ENCODE results near the gene P2RY11. TPM values are rescaled to one million over a fixed set of nuclear protein-coding genes. Genes with fewer than 3 reads are reported as not detected.

P2RY11 gene
- total RNA-seq, 2 donors from 2014 or later = 9.2 to 20.8 TPM

DNA sequence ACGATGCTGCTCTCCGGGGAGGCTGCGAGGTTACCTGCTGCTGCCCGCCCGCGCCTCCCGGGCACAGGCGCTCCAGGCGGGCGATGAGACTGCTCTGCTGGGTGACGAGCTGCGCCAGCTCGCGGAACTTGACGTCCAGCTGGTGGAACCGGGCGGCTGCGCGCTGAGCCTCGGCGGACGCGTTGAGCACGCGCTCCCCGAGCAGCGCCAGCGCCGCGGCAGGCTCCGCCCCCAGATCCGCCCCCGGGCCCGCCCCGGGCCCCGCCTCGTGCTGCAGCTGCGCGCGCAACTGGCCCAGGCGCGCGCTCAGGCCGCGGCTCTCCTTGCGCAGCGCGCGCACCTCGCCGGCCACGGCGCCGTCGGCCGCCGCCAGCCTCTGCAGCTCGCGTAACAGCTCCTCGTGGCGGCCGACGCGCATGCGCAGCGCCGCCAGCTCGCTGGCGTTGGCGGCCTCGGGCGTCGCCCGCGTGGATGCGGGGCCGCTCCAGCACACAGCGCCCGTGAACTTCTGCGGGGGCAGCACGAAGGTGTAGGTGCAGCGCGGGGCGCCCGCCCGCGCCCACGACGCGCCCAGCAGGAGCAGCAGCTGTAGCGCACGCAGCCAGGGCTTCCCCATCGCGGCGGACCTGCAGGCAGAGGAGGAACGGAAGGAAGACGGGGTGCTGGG lies 15.4 kb upstream of the P2RY11 start:
- H3K4me1 ChIP-seq (replicated peaks) = no peaks in the 10 kb centered on the region
- peak overlapping the region; percentile 29 to 45 for H3K4me3 ChIP-seq
- peak overlapping the region; percentile 71 to 75 for H3K27ac ChIP-seq
- no peaks in the 10 kb centered on the region for H3K9me3 ChIP-seq
- intact Hi-C loops (cut with DNase I) = no loop called here
- 6% methylated on average over 54 of the region's 97 CpGs for WGBS
- TF ChIP-seq POLR2A (IDR thresholded peaks at IDR 0.05) (peak; percentile 11), POLR2AphosphoS5 (IDR thresholded peaks at IDR 0.05) (peak; percentile 62)
- TF ChIP-seq, protein P1, sequence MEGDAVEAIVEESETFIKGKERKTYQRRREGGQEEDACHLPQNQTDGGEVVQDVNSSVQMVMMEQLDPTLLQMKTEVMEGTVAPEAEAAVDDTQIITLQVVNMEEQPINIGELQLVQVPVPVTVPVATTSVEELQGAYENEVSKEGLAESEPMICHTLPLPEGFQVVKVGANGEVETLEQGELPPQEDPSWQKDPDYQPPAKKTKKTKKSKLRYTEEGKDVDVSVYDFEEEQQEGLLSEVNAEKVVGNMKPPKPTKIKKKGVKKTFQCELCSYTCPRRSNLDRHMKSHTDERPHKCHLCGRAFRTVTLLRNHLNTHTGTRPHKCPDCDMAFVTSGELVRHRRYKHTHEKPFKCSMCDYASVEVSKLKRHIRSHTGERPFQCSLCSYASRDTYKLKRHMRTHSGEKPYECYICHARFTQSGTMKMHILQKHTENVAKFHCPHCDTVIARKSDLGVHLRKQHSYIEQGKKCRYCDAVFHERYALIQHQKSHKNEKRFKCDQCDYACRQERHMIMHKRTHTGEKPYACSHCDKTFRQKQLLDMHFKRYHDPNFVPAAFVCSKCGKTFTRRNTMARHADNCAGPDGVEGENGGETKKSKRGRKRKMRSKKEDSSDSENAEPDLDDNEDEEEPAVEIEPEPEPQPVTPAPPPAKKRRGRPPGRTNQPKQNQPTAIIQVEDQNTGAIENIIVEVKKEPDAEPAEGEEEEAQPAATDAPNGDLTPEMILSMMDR (IDR thresholded peaks at IDR 0.05) = peak in 2 of 4 experiments; percentile 31 to 37
- H3K27me3 ChIP-seq (replicated peaks; ENCODE audit: insufficient read depth) = no peaks in the 10 kb centered on the region
- no peaks in the 10 kb centered on the region for H3K36me3 ChIP-seq
- DNase-seq (ENCODE audit: low spot score) = peak; percentile 84

DNA sequence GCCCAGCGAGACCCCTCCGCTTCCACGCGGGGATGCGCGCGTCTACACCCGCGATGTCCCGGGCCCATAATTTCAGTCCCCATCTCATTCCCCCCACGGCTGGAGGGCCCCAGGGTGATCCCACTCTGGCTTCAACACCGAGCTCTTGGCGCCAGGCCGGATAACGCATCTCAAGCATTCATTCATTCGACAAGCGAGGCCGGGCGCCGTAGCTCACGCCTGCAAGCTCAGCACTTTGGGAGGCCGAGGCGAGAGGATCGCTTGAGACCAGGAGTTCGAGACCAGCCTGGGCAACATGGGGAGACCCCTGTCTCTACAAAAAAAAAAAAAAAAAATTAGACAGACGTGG lies 14.9 kb upstream of the P2RY11 start:
- H3K4me1 ChIP-seq (replicated peaks) = no peaks in the 10 kb centered on the region
- H3K4me3 ChIP-seq = peak overlapping the region; percentile 29 to 45
- no peaks in the 10 kb centered on the region for H3K9me3 ChIP-seq
- intact Hi-C loops (cut with DNase I) = no loop called here
- no peak for DNase-seq (ENCODE audit: low spot score)
- H3K27ac ChIP-seq = peak overlapping the region; percentile 54 to 58
- TF ChIP-seq, protein P1 (IDR thresholded peaks at IDR 0.05) = no peak
- TF ChIP-seq POLR2AphosphoS5 (IDR thresholded peaks at IDR 0.05) = no peak
- no peak for TF ChIP-seq POLR2A (IDR thresholded peaks at IDR 0.05)
- H3K27me3 ChIP-seq (replicated peaks; ENCODE audit: insufficient read depth) = no peaks in the 10 kb centered on the region
- H3K36me3 ChIP-seq = no peaks in the 10 kb centered on the region
- 20% methylated on average over 26 of the region's 26 CpGs for WGBS

DNA sequence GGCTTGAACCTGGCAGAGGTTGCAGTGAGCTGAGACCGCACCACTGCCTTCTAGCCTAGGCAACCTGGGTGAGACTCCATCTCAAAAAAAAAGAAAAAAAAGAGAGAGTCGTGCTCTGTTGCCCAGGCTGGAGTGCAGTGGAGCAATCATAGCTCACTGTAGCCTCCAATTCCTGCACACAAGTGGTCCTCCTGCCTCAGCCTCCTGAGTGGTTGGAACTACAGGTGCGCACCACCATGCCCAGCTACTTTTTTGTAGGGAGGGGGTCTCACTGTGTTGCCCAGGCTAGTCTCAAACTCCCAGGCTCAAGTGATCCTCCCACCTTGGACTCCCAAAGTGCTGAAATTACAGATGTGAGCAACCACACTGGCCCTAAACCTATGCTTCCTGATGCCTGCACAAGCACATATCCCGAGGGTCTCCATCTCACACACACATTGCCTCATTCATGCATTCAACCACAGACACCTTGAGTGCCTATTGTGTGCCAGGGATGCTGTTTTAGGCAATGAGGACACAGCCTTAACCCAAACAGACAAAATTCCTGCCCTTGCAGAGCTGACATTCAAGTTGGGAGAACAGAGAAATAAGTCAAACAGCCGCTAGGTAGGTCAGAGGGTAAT lies 11.2 kb upstream of the P2RY11 start:
- TF ChIP-seq POLR2A (IDR thresholded peaks at IDR 0.05) (no peak), POLR2AphosphoS5 (IDR thresholded peaks at IDR 0.05) (no peak)
- TF ChIP-seq, protein P1 (IDR thresholded peaks at IDR 0.05) = no peak
- no peak overlapping the region for H3K27ac ChIP-seq
- WGBS = 85% methylated on average over 5 of the region's 5 CpGs
- H3K9me3 ChIP-seq = no peaks in the 10 kb centered on the region
- no peaks in the 10 kb centered on the region for H3K27me3 ChIP-seq (replicated peaks; ENCODE audit: insufficient read depth)
- intact Hi-C loops (cut with DNase I) = no loop called here
- H3K4me1 ChIP-seq (replicated peaks) = no peaks in the 10 kb centered on the region
- DNase-seq (ENCODE audit: low spot score) = no peak
- H3K36me3 ChIP-seq = no peaks in the 10 kb centered on the region
- H3K4me3 ChIP-seq = no peak overlapping the region

DNA sequence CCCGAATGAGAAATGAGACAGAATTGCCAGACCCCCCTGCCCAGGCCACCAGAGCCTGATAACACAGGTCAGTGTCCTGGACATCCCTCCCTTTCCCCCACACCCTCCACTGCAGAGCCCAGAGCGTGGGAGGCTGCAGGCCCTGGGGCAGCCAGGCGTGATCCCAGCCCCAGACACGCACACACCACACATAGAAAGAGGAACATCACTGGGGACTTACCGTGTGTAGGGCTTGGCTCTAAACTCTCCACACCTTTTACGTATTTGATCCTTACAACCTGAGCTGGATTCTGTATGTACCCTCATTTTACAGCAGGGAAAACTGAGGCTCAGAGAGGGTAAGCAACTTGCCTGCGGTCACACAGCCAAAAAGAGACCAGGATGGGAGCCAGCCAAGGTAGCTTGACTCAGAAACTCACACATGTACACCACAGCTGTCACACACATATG lies 8.7 kb upstream of the P2RY11 start:
- Histone ChIP-seq H3K27me3 (replicated peaks; ENCODE audit: insufficient read depth) (no peaks in the 10 kb centered on the region), H3K27ac (no peak overlapping the region), H3K4me1 (replicated peaks) (peaks cover 6% of the 10 kb centered on the region), H3K4me3 (no peak overlapping the region), H3K9me3 (no peaks in the 10 kb centered on the region), H3K36me3 (peaks cover 0 to 2% of the 10 kb centered on the region in 2 donors)
- WGBS = 75% methylated on average over 7 of the region's 7 CpGs
- intact Hi-C loops (cut with DNase I) = no loop called here
- no peak for DNase-seq (ENCODE audit: low spot score)
- TF ChIP-seq, protein P1 (IDR thresholded peaks at IDR 0.05) = no peak
- TF ChIP-seq POLR2A (IDR thresholded peaks at IDR 0.05) (no peak), POLR2AphosphoS5 (IDR thresholded peaks at IDR 0.05) (no peak)

DNA sequence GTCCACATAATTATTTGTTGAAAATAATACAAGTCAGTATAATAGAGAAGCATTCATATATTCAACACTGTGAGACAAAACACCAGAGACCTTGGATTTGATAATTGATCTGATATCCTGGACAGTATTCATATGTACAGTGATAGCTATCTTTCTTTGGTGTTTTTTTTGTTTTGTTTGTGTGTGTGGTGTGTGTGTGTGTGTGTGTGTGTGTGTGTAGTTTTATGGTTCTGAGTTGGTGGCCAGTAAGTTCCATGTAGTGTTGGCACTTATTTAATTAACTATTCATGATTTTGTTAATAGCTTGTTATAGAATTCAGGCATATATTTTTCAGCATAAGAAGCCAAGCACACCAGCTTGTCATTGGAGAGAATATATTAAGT lies 7.4 kb upstream of the P2RY11 start:
- no peaks in the 10 kb centered on the region for H3K9me3 ChIP-seq
- H3K27ac ChIP-seq = no peak overlapping the region
- no peak overlapping the region for H3K4me3 ChIP-seq
- TF ChIP-seq POLR2AphosphoS5 (IDR thresholded peaks at IDR 0.05) (no peak), POLR2A (IDR thresholded peaks at IDR 0.05) (no peak)
- TF ChIP-seq, protein P1 (IDR thresholded peaks at IDR 0.05) = no peak
- H3K27me3 ChIP-seq (replicated peaks; ENCODE audit: insufficient read depth) = no peaks in the 10 kb centered on the region
- DNase-seq (ENCODE audit: low spot score) = no peak
- H3K4me1 ChIP-seq (replicated peaks) = peaks cover 6% of the 10 kb centered on the region
- H3K36me3 ChIP-seq = peaks cover 0 to 9% of the 10 kb centered on the region in 2 donors
- intact Hi-C loops (cut with DNase I) = no loop called here
